Esophagus muscularis mucosa (tissue), 4 donors: ENCODE results near the gene FOSL2.

Experiments
- CTCF ChIP-seq, 3 experiments: fragments of 200-600 bp in 2 of 3; fragments of 450-650 bp in 1 of 3; sonication (generic) in 2 of 3; IDR thresholded peaks; one replicate each; pipeline ENCODE4 v1.5.1; 2017 to 2019; ENCODE audit warnings: antibody characterized with exemption in 3 of 3, mild to moderate bottlenecking in 2 of 3, moderate library complexity in 1 of 3
- EP300 ChIP-seq: sonication (generic); formaldehyde crosslinking; IDR thresholded peaks from one replicate; pipeline ENCODE4 v1.6.1; 2017; ENCODE audit warnings: antibody characterized with exemption
- POLR2A ChIP-seq: fragments of 450-650 bp; IDR thresholded peaks from one replicate; pipeline ENCODE4 v1.6.1; 2017; ENCODE audit warnings: antibody characterized with exemption, moderate library complexity, mild to moderate bottlenecking, low read depth
- POLR2AphosphoS5 ChIP-seq, 2 donors: sonication (generic); formaldehyde crosslinking; IDR thresholded peaks; one replicate each; pipeline ENCODE4 v1.6.1; 2017; ENCODE audit warnings: antibody characterized with exemption in 2 of 2

- TF ChIP-seq POLR2A = no peak
- TF ChIP-seq CTCF (IDR thresholded peaks at IDR 0.05) = no peak
- TF ChIP-seq EP300 = no peak
- no peak for TF ChIP-seq POLR2AphosphoS5 (IDR thresholded peaks at IDR 0.05)
Measured at GRCh38 chr2:28347193-28347592, 45.5 kb upstream of the FOSL2 start.
